Erythroblast (primary cell): ENCODE measurements around the gene KCNIP4.

Experiments
- GATA1 ChIP-seq: IDR thresholded peaks from 2 replicates; pipeline ENCODE4 v1.6.1; 2011; ENCODE audit warnings: low read depth, mild to moderate bottlenecking, control low read depth, low read length, moderate library complexity
- POLR2A ChIP-seq: IDR thresholded peaks from 2 replicates; pipeline ENCODE4 v1.6.1; 2011; ENCODE audit warnings: mild to moderate bottlenecking, low read length

DNA sequence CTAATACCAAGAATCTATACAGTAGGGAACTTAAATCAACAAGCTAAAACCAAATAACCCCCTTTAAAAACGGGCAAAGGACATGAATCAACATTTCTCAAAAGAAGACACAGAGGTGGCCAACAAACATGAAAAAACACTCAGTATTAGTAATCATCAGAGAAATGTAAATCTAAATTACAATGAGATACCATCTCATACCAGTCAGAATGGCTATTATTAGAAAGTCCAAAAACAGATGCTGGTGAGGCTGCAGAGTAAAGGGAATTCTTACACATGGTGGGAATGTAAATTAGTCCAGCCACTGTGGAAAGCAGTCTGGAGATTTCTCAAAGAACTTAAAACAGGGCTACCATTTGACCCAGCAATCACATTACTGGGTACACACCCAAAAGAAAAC lies 1080.5 kb downstream of the KCNIP4 start:
- TF ChIP-seq POLR2A: no peak
- no peak for TF ChIP-seq GATA1
